Epidermal melanocyte (primary cell): Measurements from ENCODE around the gene DALRD3.
A peak's percentile ranks its signal among the peaks of the same experiment; 100 is the strongest.

Experiments used
- DNase-seq: peaks from one replicate; pipeline ENCODE4 v3.0.0; 2011; ENCODE audit warnings: low spot score; ENCODE audit not compliant: insufficient read length

DALRD3 gene

GRCh38 chr3:49006408-49007067 is 11.8 kb downstream of the DALRD3 start:
- DNase-seq: no peak

- no peak for DNase-seq
Measured at GRCh38 chr3:49005998-49006397, 12.4 kb downstream of the DALRD3 start.

- no peak for DNase-seq
Measured at GRCh38 chr3:49005303-49005680, 13.1 kb downstream of the DALRD3 start.

- no peak for DNase-seq
Measured at GRCh38 chr3:49004352-49005302, 13.8 kb downstream of the DALRD3 start.

- DNase-seq: no peak
Measured at GRCh38 chr3:49001155-49001554, 17.2 kb downstream of the DALRD3 start.

- no peak for DNase-seq
Measured at GRCh38 chr3:48999085-48999858, 19.1 kb downstream of the DALRD3 start.

GRCh38 chr3:48997714-48998637 is 20.4 kb downstream of the DALRD3 start:
- no peak for DNase-seq

GRCh38 chr3:48997102-48997635 is 21.2 kb downstream of the DALRD3 start:
- DNase-seq: no peak

- no peak for DNase-seq
Measured at GRCh38 chr3:48996640-48997039, 21.7 kb downstream of the DALRD3 start.

GRCh38 chr3:48993834-48994233 is 24.5 kb downstream of the DALRD3 start:
- no peak for DNase-seq

GRCh38 chr3:48991851-48992545 is 26.4 kb downstream of the DALRD3 start:
- DNase-seq: no peak

- no peak for DNase-seq
Measured at GRCh38 chr3:48990636-48991469, 27.5 kb downstream of the DALRD3 start.

- peak; percentile 54 for DNase-seq
Measured at GRCh38 chr3:48989796-48990635, 28.4 kb downstream of the DALRD3 start, which contains the start of gene P4HTM. P4HTM (plus strand) TSS chr3:48990241; CDS start chr3:48990257, 16 bp downstream.

- DNase-seq: no peak
Measured at GRCh38 chr3:48989126-48989795, 29.1 kb downstream of the DALRD3 start.

- no peak for DNase-seq
Measured at GRCh38 chr3:48985831-48986376, 32.5 kb downstream of the DALRD3 start.

- DNase-seq: no peak
Measured at GRCh38 chr3:48984663-48985062, 33.7 kb downstream of the DALRD3 start.

GRCh38 chr3:48983096-48983495 is 35.3 kb downstream of the DALRD3 start:
- DNase-seq: no peak
